Left cardiac atrium (tissue), 4 donors: ENCODE results near the gene RAPGEF2. TPM values are rescaled to one million over a fixed set of nuclear protein-coding genes. Genes with fewer than 3 reads are reported as not detected.
A peak's percentile ranks its signal among the peaks of the same experiment; 100 is the strongest.

Experiments used
- ATAC-seq, 2 donors: fragments of 200-7000 bp; cut with Tn5 transposase; one replicate each; pipeline ENCODE4 v1.9.1; 2020; ENCODE audit warnings: mild to moderate bottlenecking in 2 of 2, moderate library complexity in 2 of 2
- DNase-seq: peaks from one replicate; pipeline ENCODE4 v3.0.0-alpha.2; 2020
- intact Hi-C, 2 donors: fragments of 100-400 bp; cut with DNase I; formaldehyde crosslinking; loops; one replicate each; pipeline versions ENCODE4 v1.14.1 to v1.15.1; 2022 to 2023
- total RNA-seq, 2 donors: library from RNA; stranded (reverse); fragmentation: NEBNext Ultra II Directional; extraction: Animal tissue kit (Norgen Biotek cat#: 25700); gene quantifications; one replicate each; pipeline ENCODE4 v1.2.1, GENCODE V29; 2021
- donor health status: DM: no; HTN: yes; CAD: no.
- donor health status: DM: no; HTN: yes; CAD: no; lungs with severe emphysema.
- donor health status: DM: yes; HTN: yes; CAD: no.
- donor health status: Dilated cardiomyopathy.

Gene RAPGEF2
- total RNA-seq, 2 donors from 2014 or later: 28.0 to 38.0 TPM

- intact Hi-C loops: loop anchor here in 1 of 2 donors (10.0 kb wide), 2 partner anchors 354 to 484 kb away; partner anchors contain the start of gene PPID
- DNase-seq: no peak
- no peak for ATAC-seq
Measured at GRCh38 chr4:159209249-159209648, 106.4 kb downstream of the RAPGEF2 start.

- DNase-seq: no peak
- intact Hi-C loops: loop anchor here in 1 of 2 donors (10.0 kb wide), 1 partner anchor 134 kb away; no protein-coding TSS in a partner anchor
- no peak for ATAC-seq
Measured at GRCh38 chr4:159210975-159211374, 108.1 kb downstream of the RAPGEF2 start.

GRCh38 chr4:159212675-159213293 lies 109.9 kb downstream of the RAPGEF2 start:
- peak; percentile 79 to 85 for ATAC-seq
- intact Hi-C loops: loop anchor here in 1 of 2 donors (10.0 kb wide), 1 partner anchor 132 kb away; no protein-coding TSS in a partner anchor
- DNase-seq: no peak

GRCh38 chr4:159216834-159217233 lies 114.0 kb downstream of the RAPGEF2 start:
- ATAC-seq: no peak
- DNase-seq: no peak
- intact Hi-C loops: loop anchor here in 1 of 2 donors (10.0 kb wide), 1 partner anchor 128 kb away; no protein-coding TSS in a partner anchor

- intact Hi-C loops: loop anchor here in 1 of 2 donors (10.0 kb wide), 1 partner anchor 125 kb away; no protein-coding TSS in a partner anchor
- DNase-seq (no peak), ATAC-seq (peak in 1 of 2 donors; percentile 47)
Measured at GRCh38 chr4:159219862-159220261, 117.0 kb downstream of the RAPGEF2 start.

- DNase-seq (no peak), ATAC-seq (peak; percentile 87 to 88)
- intact Hi-C loops: no loop called here
Measured at GRCh38 chr4:159220353-159220752, 117.5 kb downstream of the RAPGEF2 start.

GRCh38 chr4:159221280-159221679 lies 118.4 kb downstream of the RAPGEF2 start:
- intact Hi-C loops: no loop called here
- no peak for ATAC-seq
- DNase-seq: no peak

- ATAC-seq: no peak
- no peak for DNase-seq
- intact Hi-C loops: no loop called here
Measured at GRCh38 chr4:159222043-159222552, 119.2 kb downstream of the RAPGEF2 start.

- intact Hi-C loops: no loop called here
- DNase-seq (no peak), ATAC-seq (no peak)
Measured at GRCh38 chr4:159224408-159224807, 121.5 kb downstream of the RAPGEF2 start.

- DNase-seq: no peak
- intact Hi-C loops: no loop called here
- ATAC-seq: peak; percentile 39 to 68
Measured at GRCh38 chr4:159227378-159227777, 124.5 kb downstream of the RAPGEF2 start.

- ATAC-seq (peak; percentile 96 to 98), DNase-seq (peak; percentile 84)
- intact Hi-C loops: no loop called here
Measured at GRCh38 chr4:159227984-159228383, 125.1 kb downstream of the RAPGEF2 start.

GRCh38 chr4:159229164-159229563 lies 126.3 kb downstream of the RAPGEF2 start:
- intact Hi-C loops: no loop called here
- DNase-seq: no peak
- peak; percentile 29 to 36 for ATAC-seq

- ATAC-seq: no peak
Measured at GRCh38 chr4:159232465-159233106, 129.7 kb downstream of the RAPGEF2 start.

GRCh38 chr4:159235779-159236368 lies 133.0 kb downstream of the RAPGEF2 start:
- peak; percentile 57 to 68 for ATAC-seq
- no peak for DNase-seq
- intact Hi-C loops: no loop called here

More at GRCh38 chr4:159232465-159233106, 129.7 kb downstream of the RAPGEF2 start:
- no peak for DNase-seq
- intact Hi-C loops: no loop called here

- ATAC-seq (no peak), DNase-seq (no peak)
- intact Hi-C loops: no loop called here
Measured at GRCh38 chr4:159237975-159238374, 135.1 kb downstream of the RAPGEF2 start.

GRCh38 chr4:159238631-159239030 lies 135.8 kb downstream of the RAPGEF2 start:
- no peak for ATAC-seq
- DNase-seq: no peak
- intact Hi-C loops: no loop called here

- intact Hi-C loops: no loop called here
Measured at GRCh38 chr4:159239629-159240028, 136.8 kb downstream of the RAPGEF2 start.

GRCh38 chr4:159240046-159240445 lies 137.2 kb downstream of the RAPGEF2 start:
- no peak for DNase-seq
- no peak for ATAC-seq
- intact Hi-C loops: no loop called here

More at GRCh38 chr4:159239629-159240028, 136.8 kb downstream of the RAPGEF2 start:
- ATAC-seq: no peak
- DNase-seq: no peak

- no peak for DNase-seq
- intact Hi-C loops: no loop called here
- peak; percentile 38 to 39 for ATAC-seq
Measured at GRCh38 chr4:159240687-159241086, 137.8 kb downstream of the RAPGEF2 start.

GRCh38 chr4:159242427-159242826 lies 139.5 kb downstream of the RAPGEF2 start:
- no peak for DNase-seq
- intact Hi-C loops: no loop called here
- no peak for ATAC-seq
